ENCODE data around the gene FTO. TPM values are rescaled to one million over a fixed set of nuclear protein-coding genes. Genes with fewer than 3 reads are reported as not detected.

The FTO gene
- total and polyA plus RNA-seq, 2 donors from 2014 or later: 22.3 to 116 TPM

GRCh38 chr16:54201200-54201599 lies 497.2 kb downstream of the FTO start:
- Histone ChIP-seq H3K4me3 (ENCODE audit: low read length in 3 of 3) (no peak overlapping the region), H3K36me3 (ENCODE audit: control insufficient read depth in 2 of 3, insufficient read depth in 3 of 3, low read length in 3 of 3) (no peaks in the 10 kb centered on the region), H3K9ac (ENCODE audit: low read length in 3 of 3) (no peak overlapping the region), H3K27ac (ENCODE audit: low read depth in 2 of 2, low read length in 2 of 2) (no peak overlapping the region), H3K27me3 (ENCODE audit: control insufficient read depth, insufficient read depth, low read length) (no peaks in the 10 kb centered on the region), H3K9me3 (ENCODE audit: control insufficient read depth in 2 of 3, insufficient read depth in 1 of 3, low read length in 3 of 3) (no peaks in the 10 kb centered on the region), H3K4me1 (ENCODE audit: control insufficient read depth in 2 of 3, insufficient read depth in 2 of 3, low read depth in 1 of 3, low read length in 3 of 3) (no peaks in the 10 kb centered on the region)
- TF ChIP-seq CTCF (IDR thresholded peaks at IDR 0.05; ENCODE audit: borderline replicate concordance, extremely low read depth, insufficient read depth): no peak
- DNase-seq (no peak), FAIRE-seq (no peak)
- intact Hi-C loops (cut with DNase I): no loop called here

Other genes starting within 250 kb of the FTO start
- 44.5 TPM for gene AKTIP, start 200.9 kb upstream of the FTO start, total RNA-seq
- gene AKTIP, start 200.9 kb upstream of the FTO start, polyA plus RNA-seq (ENCODE audit: insufficient read depth, low read depth, low replicate concordance): 52.0 TPM
- 10.2 TPM for gene RPGRIP1L, start 297 bp upstream of the FTO start, total RNA-seq
- gene RPGRIP1L, start 297 bp upstream of the FTO start, polyA plus RNA-seq (ENCODE audit: insufficient read depth, low read depth, low replicate concordance): 4.3 TPM

Measured in kidney (tissue), 14 donors.